Endothelial cell of umbilical vein (primary cell): ENCODE measurements around the gene KBTBD6. TPM values are rescaled to one million over a fixed set of nuclear protein-coding genes. Genes with fewer than 3 reads are reported as not detected.

Experiments
- BruUV-seq: library from RNA; stranded (reverse); fragments of 400-500 nt; replicated peaks from 2 replicates; lab custom pipeline; 2021; lab: Mats Ljungman, UMichigan
- CTCF ChIA-PET: fragments of 300-600, 350-600 bp; sonication (Branson Sonifier 250); formaldehyde crosslinking; loops from one replicate; lab custom pipeline; 2021; ENCODE audit warnings: antibody characterized with exemption, inconsistent platforms; lab: Charles Lee
- POLR2A ChIA-PET: fragments of 300-600, 350-600 bp; sonication (Branson Sonifier 250); formaldehyde crosslinking; loops from one replicate; lab custom pipeline; 2021; ENCODE audit warnings: antibody characterized with exemption, inconsistent platforms; lab: Charles Lee
- DNase-seq: peaks from one replicate; pipeline ENCODE4 v3.0.0-alpha.2; 2011; ENCODE audit warnings: low read depth, low spot score
- FAIRE-seq: peaks from 2 replicates; lab custom pipeline; 2011; peaks lifted over from hg19 to GRCh38; lab: Jason Lieb, UNC
- H2AFZ ChIP-seq: 2 replicates; pipeline ENCODE4 v1.6.0; 2012; ENCODE audit warnings: low read depth, low read length, control low read depth, inconsistent platforms
- H3K27ac ChIP-seq: 2 replicates; pipeline ENCODE4 v1.5.1; 2011; ENCODE audit warnings: low read depth, mild to moderate bottlenecking, control low read depth, low read length, moderate library complexity; ENCODE audit not compliant: insufficient read depth
- H3K27me3 ChIP-seq, 2 experiments: 2 replicates each; pipeline versions ENCODE4 v1.6.0 to v1.6.1; 2011; ENCODE audit warnings: low read length in 2 of 2, mixed read lengths in 1 of 2; ENCODE audit not compliant: control insufficient read depth in 2 of 2, insufficient read depth in 2 of 2
- H3K36me3 ChIP-seq, 2 experiments: 2 replicates in 1 of 2; 3 replicates in 1 of 2; pipeline ENCODE4 v1.5.1; 2011; ENCODE audit warnings: low read length in 2 of 2, mild to moderate bottlenecking in 1 of 2, moderate library complexity in 1 of 2; ENCODE audit not compliant: control insufficient read depth in 2 of 2, insufficient read depth in 2 of 2; ENCODE audit errors: extremely low read depth in 1 of 2
- H3K4me1 ChIP-seq: 3 replicates; pipeline ENCODE4 v1.5.1; 2011; ENCODE audit warnings: mild to moderate bottlenecking, low read length; ENCODE audit not compliant: control insufficient read depth, insufficient read depth; ENCODE audit errors: extremely low read depth
- H3K4me2 ChIP-seq: 2 replicates; pipeline ENCODE4 v1.6.1; 2011; ENCODE audit warnings: low read length, control low read depth, mixed read lengths; ENCODE audit not compliant: insufficient read depth
- H3K4me3 ChIP-seq, 3 experiments: fragments of 200-600 bp in 1 of 3; sonication (generic), shearing (Covaris generic) in 1 of 3; replicated peaks in 1 of 3; 2 replicates each; pipeline ENCODE4 v1.5.1; 2011 to 2016; ENCODE audit warnings: control low read depth in 3 of 3, low read length in 3 of 3, mild to moderate bottlenecking in 2 of 3, inconsistent platforms in 1 of 3, low read depth in 1 of 3, moderate library complexity in 1 of 3; ENCODE audit not compliant: insufficient read depth in 1 of 3
- H3K79me2 ChIP-seq: 2 replicates; pipeline ENCODE4 v1.6.0; 2012; ENCODE audit warnings: low read length, inconsistent platforms; ENCODE audit not compliant: control insufficient read depth, insufficient read depth
- H3K9ac ChIP-seq: replicated peaks from 2 replicates; pipeline ENCODE3; 2011; ENCODE audit warnings: low read length, control low read depth; ENCODE audit not compliant: insufficient read depth; ENCODE audit errors: extremely low read depth
- H3K9me1 ChIP-seq: replicated peaks from 3 replicates; pipeline ENCODE4 v1.6.0; 2011; ENCODE audit warnings: mild to moderate bottlenecking, low read length; ENCODE audit not compliant: control insufficient read depth, insufficient read depth; ENCODE audit errors: extremely low read depth
- H3K9me3 ChIP-seq: replicated peaks from 2 replicates; pipeline ENCODE4 v1.5.1; 2012; ENCODE audit warnings: low read length, inconsistent platforms; ENCODE audit not compliant: control insufficient read depth, insufficient read depth
- H4K20me1 ChIP-seq: replicated peaks from 2 replicates; pipeline ENCODE3; 2011; ENCODE audit warnings: mild to moderate bottlenecking, low read length; ENCODE audit not compliant: control insufficient read depth, insufficient read depth; ENCODE audit errors: extremely low read depth
- EZH2 ChIP-seq: IDR thresholded peaks from 2 replicates; pipeline ENCODE4 v1.6.1; 2012; ENCODE audit warnings: borderline replicate concordance, low read depth, mild to moderate bottlenecking, moderate library complexity, low read length, inconsistent platforms; ENCODE audit not compliant: severe bottlenecking
- FOS ChIP-seq: IDR thresholded peaks from 2 replicates; pipeline ENCODE4 v1.6.1; 2011; ENCODE audit warnings: mild to moderate bottlenecking, low read length, moderate library complexity, borderline replicate concordance; ENCODE audit not compliant: insufficient read depth
- GATA2 ChIP-seq: IDR thresholded peaks from 2 replicates; pipeline ENCODE4 v1.7.0; 2011; ENCODE audit warnings: low read depth, mild to moderate bottlenecking, moderate library complexity, mixed read lengths, low read length; ENCODE audit not compliant: insufficient read length, insufficient read depth
- JUN ChIP-seq: IDR thresholded peaks from 2 replicates; pipeline ENCODE4 v1.6.1; 2011; ENCODE audit warnings: borderline replicate concordance, low read depth; ENCODE audit not compliant: insufficient read length, insufficient read depth
- MYC ChIP-seq: IDR thresholded peaks from one replicate; pipeline ENCODE4 v1.6.1; 2011; ENCODE audit warnings: mild to moderate bottlenecking, low read depth, low read length
- POLR2A ChIP-seq: IDR thresholded peaks from 2 replicates; pipeline ENCODE4 v1.6.1; 2012; ENCODE audit warnings: low read depth, mild to moderate bottlenecking, control low read depth, low read length
- POLR2AphosphoS5 ChIP-seq: IDR thresholded peaks from 2 replicates; pipeline ENCODE4 v1.6.1; 2012; ENCODE audit warnings: low read depth, mild to moderate bottlenecking, control low read depth, low read length, moderate library complexity; ENCODE audit not compliant: insufficient read depth
- dilution Hi-C: fragments of 300-500 bp; cut with MboI; formaldehyde crosslinking; loops from one replicate; pipeline ENCODE4 v1.15.0; 2019; ENCODE audit warnings: low sequenced_read_pairs; ENCODE audit not compliant: extremely low pct_ligation_motif_present
- intact Hi-C: fragments of 100-400 bp; cut with micrococcal nuclease; formaldehyde crosslinking; loops from one replicate; pipeline ENCODE4 v1.10.0; 2022
- polyA plus RNA-seq, 4 experiments: library from polyadenylated mRNA; depleted of rRNA in 3 of 4; stranded (reverse) in 3 of 4; unstranded in 1 of 4; fragments of >200 nt; gene quantifications; 2 replicates each; pipeline versions ENCODE4 v1.2.1 to v1.2.3, GENCODE V29; 2011 to 2012; ENCODE audit warnings: missing spikeins in 1 of 4
- total RNA-seq: library from RNA; stranded (reverse); gene quantifications from 2 replicates; pipeline ENCODE4 v1.2.3, GENCODE V29; 2021
- TF ChIP-seq, protein P1 (sequence below), 2 donors: IDR thresholded peaks; 1 replicate in 1 of 2; 2 replicates in 1 of 2; pipeline ENCODE4 v1.5.1; 2011; ENCODE audit warnings: low read length in 2 of 2, mild to moderate bottlenecking in 2 of 2, moderate library complexity in 2 of 2, control low read depth in 1 of 2, inconsistent platforms in 1 of 2, low read depth in 1 of 2; ENCODE audit not compliant: insufficient read depth in 1 of 2; ENCODE audit errors: extremely low read depth in 1 of 2
- TF ChIP-seq, protein P2 (sequence below): IDR thresholded peaks from 2 replicates; pipeline ENCODE4 v1.6.1; 2011; ENCODE audit not compliant: insufficient read depth, insufficient read length

Gene KBTBD6
- total and polyA plus RNA-seq, 2 donors (not counting 3 experiments of a cell fraction or from before 2014, with no cell fraction given), result 2.6 to 6.6 TPM

DNA sequence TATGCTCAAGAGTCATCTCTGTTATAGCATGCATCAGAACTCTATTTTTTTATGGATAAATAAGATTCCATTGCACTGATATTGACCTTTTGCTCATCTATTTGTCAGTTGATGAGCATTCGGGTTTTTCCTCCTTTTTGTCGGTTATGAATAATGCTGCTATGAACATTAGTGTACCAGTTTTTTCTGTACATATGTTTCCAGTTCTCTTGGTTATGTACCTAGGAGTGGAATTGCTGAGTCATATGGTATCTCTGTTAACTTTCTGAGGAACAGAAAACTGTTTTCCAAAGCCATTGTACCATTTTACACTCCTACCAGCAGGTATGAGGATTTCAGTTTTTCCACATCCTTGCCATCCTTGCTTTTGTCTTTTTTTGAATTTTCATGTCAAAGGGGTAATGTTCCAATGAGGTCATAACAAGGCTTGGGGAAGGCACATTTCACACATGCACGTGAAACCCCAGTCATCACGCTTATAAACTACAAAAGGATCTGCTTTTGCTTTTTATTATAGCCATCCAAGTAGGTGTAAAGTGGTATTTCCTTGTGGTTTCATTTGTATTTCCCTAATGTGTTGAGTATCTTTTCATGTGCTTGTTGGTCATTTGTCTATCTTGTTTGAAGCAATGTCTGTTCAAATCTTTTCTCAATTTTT is 47.1 kb upstream of the KBTBD6 start:
- no peak overlapping the region for H2AFZ ChIP-seq
- no peaks in the 10 kb centered on the region for H3K36me3 ChIP-seq
- H4K20me1 ChIP-seq, result no peaks in the 10 kb centered on the region
- dilution Hi-C loops (no loop called here), intact Hi-C loops (no loop called here)
- no peaks in the 10 kb centered on the region for H3K79me2 ChIP-seq
- no peaks in the 10 kb centered on the region for H3K9me3 ChIP-seq
- BruUV-seq, result no TSS peak
- no peak overlapping the region for H3K27ac ChIP-seq
- no peaks in the 10 kb centered on the region for H3K27me3 ChIP-seq
- no peaks in the 10 kb centered on the region for H3K9me1 ChIP-seq
- no peak for DNase-seq
- no peak for TF ChIP-seq MYC
- TF ChIP-seq POLR2AphosphoS5, result no peak
- no peak for TF ChIP-seq POLR2A
- TF ChIP-seq EZH2, result no peak
- no peak for TF ChIP-seq FOS
- no peak for TF ChIP-seq GATA2
- no peak for TF ChIP-seq JUN
- TF ChIP-seq, protein P1, sequence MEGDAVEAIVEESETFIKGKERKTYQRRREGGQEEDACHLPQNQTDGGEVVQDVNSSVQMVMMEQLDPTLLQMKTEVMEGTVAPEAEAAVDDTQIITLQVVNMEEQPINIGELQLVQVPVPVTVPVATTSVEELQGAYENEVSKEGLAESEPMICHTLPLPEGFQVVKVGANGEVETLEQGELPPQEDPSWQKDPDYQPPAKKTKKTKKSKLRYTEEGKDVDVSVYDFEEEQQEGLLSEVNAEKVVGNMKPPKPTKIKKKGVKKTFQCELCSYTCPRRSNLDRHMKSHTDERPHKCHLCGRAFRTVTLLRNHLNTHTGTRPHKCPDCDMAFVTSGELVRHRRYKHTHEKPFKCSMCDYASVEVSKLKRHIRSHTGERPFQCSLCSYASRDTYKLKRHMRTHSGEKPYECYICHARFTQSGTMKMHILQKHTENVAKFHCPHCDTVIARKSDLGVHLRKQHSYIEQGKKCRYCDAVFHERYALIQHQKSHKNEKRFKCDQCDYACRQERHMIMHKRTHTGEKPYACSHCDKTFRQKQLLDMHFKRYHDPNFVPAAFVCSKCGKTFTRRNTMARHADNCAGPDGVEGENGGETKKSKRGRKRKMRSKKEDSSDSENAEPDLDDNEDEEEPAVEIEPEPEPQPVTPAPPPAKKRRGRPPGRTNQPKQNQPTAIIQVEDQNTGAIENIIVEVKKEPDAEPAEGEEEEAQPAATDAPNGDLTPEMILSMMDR (IDR thresholded peaks at IDR 0.05; ENCODE audit: extremely low read depth in 1 of 2, insufficient read depth in 1 of 2, low read depth in 1 of 2, low read length in 2 of 2), result no peak
- TF ChIP-seq, protein P2, sequence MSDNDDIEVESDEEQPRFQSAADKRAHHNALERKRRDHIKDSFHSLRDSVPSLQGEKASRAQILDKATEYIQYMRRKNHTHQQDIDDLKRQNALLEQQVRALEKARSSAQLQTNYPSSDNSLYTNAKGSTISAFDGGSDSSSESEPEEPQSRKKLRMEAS, result no peak
- POLR2A ChIA-PET, result no interaction called here
- no peak overlapping the region for H3K4me2 ChIP-seq
- no peak for FAIRE-seq
- no peak overlapping the region for H3K4me3 ChIP-seq
- CTCF ChIA-PET, result interaction anchor here (1.0 to 1.2 kb wide), 2 partner anchors 8 to 10 kb away, joined by 3 read pairs; no protein-coding TSS in a partner anchor
- H3K9ac ChIP-seq, result no peak overlapping the region
- H3K4me1 ChIP-seq, result no peaks in the 10 kb centered on the region
